ENCODE data around the gene CELA1.
"Not testable (repeated sequence)": the region's sequence is repeated elsewhere in the genome, so short reads cannot be mapped to it uniquely, and the experiment has no call there.

Gene CELA1

GRCh38 chr12:51341251-51342007 lies 5.0 kb downstream of the CELA1 start:
- peak; percentile 83 for FAIRE-seq

- no peak for FAIRE-seq
Measured at GRCh38 chr12:51339750-51340149, 6.7 kb downstream of the CELA1 start.

- not testable (repeated sequence) for FAIRE-seq
Measured at GRCh38 chr12:51337336-51337735, 9.1 kb downstream of the CELA1 start.

- no peak for FAIRE-seq
Measured at GRCh38 chr12:51335931-51336330, 10.5 kb downstream of the CELA1 start.

- FAIRE-seq = no peak
Measured at GRCh38 chr12:51334764-51335163, 11.7 kb downstream of the CELA1 start.

GRCh38 chr12:51333536-51333935 lies 12.9 kb downstream of the CELA1 start:
- no peak for FAIRE-seq

GRCh38 chr12:51330186-51330585 lies 16.3 kb downstream of the CELA1 start:
- no peak for FAIRE-seq

GRCh38 chr12:51329742-51330141 lies 16.7 kb downstream of the CELA1 start:
- no peak for FAIRE-seq

- FAIRE-seq = no peak
Measured at GRCh38 chr12:51328587-51328986, 17.9 kb downstream of the CELA1 start.

- no peak for FAIRE-seq
Measured at GRCh38 chr12:51326698-51327439, 19.6 kb downstream of the CELA1 start.

GRCh38 chr12:51324953-51325352 lies 21.5 kb downstream of the CELA1 start:
- FAIRE-seq = no peak

- no peak for FAIRE-seq
Measured at GRCh38 chr12:51323966-51324895, 22.2 kb downstream of the CELA1 start, which contains the start of gene BIN2. TSS of gene BIN2 (minus strand) at chr12:51324174. CDS start at chr12:51324102, 72 bp downstream.

GRCh38 chr12:51323317-51323960 lies 23.0 kb downstream of the CELA1 start:
- no peak for FAIRE-seq

GRCh38 chr12:51322452-51322851 lies 24.0 kb downstream of the CELA1 start:
- no peak for FAIRE-seq

- FAIRE-seq = no peak
Measured at GRCh38 chr12:51321882-51322281, 24.6 kb downstream of the CELA1 start.

- no peak for FAIRE-seq
Measured at GRCh38 chr12:51320695-51321320, 25.7 kb downstream of the CELA1 start.

- FAIRE-seq = no peak
Measured at GRCh38 chr12:51320311-51320694, 26.2 kb downstream of the CELA1 start.

- no peak for FAIRE-seq
Measured at GRCh38 chr12:51318846-51319599, 27.5 kb downstream of the CELA1 start.

- not testable (repeated sequence) for FAIRE-seq
Measured at GRCh38 chr12:51318057-51318806, 28.2 kb downstream of the CELA1 start.

- no peak for FAIRE-seq
Measured at GRCh38 chr12:51311389-51311788, 35.1 kb downstream of the CELA1 start.
